Measurements from ENCODE around the gene VAV3.

Gene VAV3

GRCh38 chr1:107831921-107832320, 133.1 kb downstream of the VAV3 start:
- no peak for DNase-seq

- DNase-seq: no peak
These were observed 134.5 kb downstream of the VAV3 start for GRCh38 chr1:107830526-107830925.

GRCh38 chr1:107830075-107830474, 134.9 kb downstream of the VAV3 start:
- no peak for DNase-seq

DNA sequence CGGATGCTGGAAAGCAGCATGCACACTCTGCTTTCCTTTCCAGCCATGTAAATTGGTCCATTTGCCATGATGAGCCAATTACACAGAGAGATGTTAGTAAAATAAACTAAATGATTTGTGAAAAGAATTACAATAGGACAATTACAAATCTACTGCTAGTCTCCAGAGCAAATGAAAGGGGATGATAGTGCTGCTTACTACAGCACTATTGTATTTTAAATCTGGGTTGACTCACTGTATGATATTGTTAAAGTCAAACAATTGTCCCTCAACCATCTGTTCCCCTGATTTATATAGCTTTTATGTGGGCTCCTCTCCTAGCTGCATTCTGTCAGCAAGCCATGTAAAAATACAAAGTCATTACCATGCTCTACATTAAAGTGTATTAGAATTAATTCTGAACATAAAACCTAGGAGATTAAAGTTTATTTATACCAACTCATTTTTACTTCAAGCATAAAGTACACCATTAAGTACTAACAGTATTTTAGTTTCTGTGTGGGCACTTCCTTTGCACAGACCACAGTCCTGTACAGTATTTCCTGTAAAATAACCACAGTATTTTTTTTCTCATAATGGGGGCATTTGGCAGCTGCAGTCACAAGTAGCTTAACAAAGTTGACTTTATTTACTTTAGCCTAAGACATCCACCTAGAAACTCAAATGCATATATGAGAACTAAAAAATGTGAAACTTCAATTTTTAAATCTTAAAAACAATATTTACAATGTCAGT, 135.8 kb downstream of the VAV3 start:
- no peak for DNase-seq

DNA sequence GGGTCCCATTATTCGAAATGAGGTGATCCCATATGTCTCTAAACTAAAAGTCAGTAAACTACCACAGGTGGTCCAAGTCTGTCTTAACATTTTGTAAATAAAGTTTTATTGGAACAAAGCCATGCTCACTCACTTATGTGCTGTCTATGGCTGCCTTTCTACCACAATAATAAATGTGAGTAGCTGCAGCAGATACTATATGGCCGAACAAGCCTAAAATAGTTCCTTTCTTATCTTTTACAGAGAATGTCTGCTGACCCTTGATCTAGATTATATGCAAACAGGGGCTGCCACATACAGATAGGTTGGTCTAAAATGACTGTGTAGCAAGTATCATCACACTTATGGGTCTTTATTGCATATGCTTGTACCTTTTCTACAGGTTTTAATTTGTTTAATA, 140.0 kb downstream of the VAV3 start:
- DNase-seq: no peak

DNA sequence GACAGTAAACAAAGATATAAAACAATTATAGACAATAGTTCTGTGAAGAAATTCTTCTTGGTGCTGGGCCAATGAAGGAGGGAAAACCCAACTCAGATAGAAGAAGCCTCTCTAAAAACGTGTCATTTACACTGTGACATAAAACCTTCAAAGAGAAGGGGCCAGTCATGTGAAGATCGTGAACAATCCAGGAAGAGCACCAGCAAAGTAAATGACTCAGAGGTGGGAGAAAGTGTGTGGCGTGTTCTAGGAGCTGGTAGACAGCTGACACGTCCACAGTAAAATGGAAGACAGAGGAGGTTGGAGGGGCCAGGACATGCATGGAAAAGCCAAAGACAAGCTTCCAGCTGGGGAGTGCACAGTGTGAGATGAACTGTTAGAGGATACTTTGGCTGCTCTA, 143.6 kb downstream of the VAV3 start:
- no peak for DNase-seq

DNA sequence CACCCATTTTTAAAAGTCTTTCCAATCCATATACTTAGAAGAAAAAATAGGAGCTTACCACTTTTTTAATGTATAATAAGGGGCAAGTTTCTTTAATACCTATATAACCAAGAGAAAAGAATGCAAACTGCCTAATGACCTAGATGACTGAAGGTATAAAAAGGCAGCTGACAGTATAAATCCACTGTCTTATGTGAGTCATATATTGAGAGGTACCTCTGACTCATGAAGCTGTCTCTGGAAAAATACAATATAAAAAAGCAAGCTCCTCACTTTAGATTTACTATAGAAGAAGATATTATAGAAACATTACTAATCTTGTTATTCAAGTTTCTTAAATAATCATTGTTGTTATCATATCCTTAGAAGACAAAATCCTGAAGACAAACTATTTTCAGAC, 144.2 kb downstream of the VAV3 start:
- DNase-seq: no peak

DNA sequence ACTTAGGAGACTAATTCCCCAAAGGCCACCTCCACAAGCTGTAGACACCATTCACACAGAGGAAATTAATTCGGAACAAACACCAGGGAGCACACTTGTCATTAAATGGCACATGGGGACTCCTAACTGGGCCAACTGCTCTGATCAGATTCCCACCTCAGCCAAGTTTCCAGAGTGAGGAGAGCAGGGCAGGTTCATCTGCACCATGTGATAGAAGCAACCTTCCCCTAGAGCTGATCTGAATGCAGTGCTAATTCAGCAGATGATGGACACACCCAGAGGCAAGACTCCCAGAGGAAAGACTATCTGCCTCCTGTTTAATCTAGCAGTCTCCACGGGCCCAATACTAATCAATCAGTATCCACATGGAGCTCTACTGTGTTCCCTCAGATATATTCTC, 147.0 kb downstream of the VAV3 start:
- no peak for DNase-seq

DNA sequence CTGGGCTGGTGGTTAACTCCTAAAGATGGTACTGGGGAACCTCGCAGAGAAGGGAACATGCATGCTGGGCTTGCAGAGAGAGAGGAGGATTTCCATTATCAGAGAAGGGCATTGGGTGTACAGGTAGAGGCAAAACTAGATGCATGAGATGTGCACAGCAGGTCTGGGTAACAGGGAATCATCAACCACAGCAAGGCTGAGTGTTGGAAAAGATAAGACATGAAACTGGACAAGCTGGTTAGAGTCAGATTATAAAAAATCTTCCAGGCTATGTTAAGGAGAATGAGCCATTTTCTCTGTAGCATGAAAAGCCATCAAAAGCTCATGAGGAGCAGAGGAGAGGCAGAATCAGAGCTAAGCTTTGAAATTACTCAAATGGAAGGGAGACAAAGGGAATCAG, 147.8 kb downstream of the VAV3 start:
- no peak for DNase-seq

DNA sequence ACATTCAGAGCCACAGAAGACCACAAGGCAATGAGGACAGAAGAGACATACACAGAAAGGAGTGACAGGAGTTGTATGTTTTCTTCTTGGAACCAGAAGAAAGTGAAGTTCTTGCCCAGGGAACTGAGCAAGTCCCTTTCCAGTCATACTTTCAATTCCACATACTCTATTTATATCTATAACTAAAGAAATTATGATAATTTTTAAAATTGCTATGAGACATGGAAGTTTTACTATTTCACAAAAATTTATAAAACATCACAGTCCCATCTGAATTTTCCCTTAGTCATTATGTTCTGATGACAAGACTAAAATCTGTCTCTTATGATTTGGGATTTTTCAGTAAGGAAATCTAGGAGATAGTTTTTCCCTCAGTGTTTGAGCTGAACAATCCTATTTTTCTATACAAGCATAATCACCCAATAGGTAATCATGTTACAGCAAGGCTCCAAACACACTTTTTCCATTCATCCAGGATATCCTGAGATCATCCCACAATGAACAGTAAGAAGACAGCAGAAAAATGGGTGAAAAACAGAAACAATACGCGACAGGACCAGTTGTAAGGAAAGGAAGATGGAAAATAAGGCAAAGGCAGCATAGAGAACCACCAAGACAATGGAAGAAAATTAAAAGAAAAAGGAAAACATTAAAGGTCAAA, 154.6 kb downstream of the VAV3 start:
- DNase-seq: no peak

- no peak for DNase-seq
These were observed 157.1 kb downstream of the VAV3 start for GRCh38 chr1:107807855-107808254.

DNA sequence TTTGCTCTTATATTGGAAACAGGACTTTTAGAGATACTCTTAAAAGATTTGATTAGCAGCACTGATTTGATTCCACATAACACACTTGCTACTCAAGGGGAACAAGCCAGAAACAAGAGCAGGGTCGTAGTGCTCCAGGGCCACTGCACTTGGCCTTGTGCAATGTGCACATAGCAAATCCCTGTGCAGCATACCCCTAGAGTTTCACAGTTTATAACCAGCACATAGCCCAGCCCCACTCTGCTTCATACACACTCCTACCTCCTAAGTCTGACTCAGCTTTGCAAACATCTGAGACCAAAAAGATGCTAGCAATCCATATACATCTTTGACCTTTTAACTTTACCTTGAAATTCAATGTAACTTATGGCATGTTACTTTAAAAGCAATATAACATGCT, 157.6 kb downstream of the VAV3 start:
- no peak for DNase-seq

DNA sequence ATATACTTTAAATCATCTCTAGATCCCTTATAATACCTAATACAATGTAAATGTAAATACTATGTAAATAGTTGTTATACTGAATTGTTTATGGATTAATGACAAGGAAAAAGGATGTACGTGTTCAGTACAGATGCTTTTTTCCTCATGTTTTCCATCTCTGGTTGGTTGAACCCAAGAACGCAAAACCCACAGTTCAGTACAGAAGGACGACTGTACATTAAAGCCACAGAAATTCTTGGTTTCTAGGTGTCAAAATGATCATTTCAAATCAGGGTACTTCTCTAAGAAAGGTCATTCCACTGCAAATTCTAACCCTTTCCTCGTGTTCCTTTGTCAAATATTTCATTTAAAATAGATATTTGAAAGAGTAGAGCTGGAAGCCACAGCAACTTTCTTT, 158.1 kb downstream of the VAV3 start:
- no peak for DNase-seq

GRCh38 chr1:107804741-107805140, 160.2 kb downstream of the VAV3 start:
- DNase-seq: no peak

- no peak for DNase-seq
These were observed 160.8 kb downstream of the VAV3 start for GRCh38 chr1:107804134-107804533.

- no peak for DNase-seq
These were observed 161.4 kb downstream of the VAV3 start for GRCh38 chr1:107803579-107803978.

DNA sequence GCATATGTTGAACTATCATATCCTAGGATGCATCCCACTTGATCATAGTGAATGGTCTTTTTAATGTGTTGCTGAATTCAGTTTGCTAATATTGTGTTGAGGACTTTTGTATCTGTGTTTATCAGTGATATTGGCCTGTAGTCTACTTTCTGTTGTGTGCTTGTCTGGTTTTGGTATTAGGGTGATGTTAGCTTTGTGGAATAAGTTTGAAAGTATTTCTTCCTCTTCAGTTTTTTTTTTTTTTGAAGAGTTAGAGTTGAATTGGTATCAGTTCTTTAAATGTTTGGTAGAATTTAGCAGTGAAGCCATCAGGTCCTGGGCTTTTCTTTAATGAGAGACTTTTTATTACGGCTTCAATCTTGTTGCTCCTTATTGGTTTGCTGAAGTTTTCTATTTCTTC, 162.3 kb downstream of the VAV3 start:
- DNase-seq: no peak

DNA sequence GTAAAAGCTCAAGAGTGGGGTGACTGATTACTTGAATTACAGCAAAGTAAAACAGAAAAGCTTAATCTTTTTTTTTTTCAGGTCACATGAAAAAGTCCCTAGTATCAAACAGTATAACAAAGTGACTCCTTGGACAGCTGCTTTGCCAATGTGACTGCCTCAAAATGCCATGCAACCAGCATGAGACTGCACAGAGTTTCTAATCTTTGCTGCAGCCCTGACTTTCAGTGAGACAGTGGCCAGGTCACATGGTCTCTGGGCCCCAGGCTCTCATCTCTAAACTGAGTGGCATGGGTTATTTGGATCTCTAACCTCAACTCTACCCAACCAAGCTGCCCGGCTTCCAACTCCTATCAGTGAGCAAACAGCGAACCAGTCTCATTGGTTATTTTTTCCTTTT, 169.0 kb downstream of the VAV3 start:
- DNase-seq: no peak

- DNase-seq: no peak
These were observed 169.5 kb downstream of the VAV3 start for GRCh38 chr1:107795441-107795840.

GRCh38 chr1:107794571-107794970, 170.4 kb downstream of the VAV3 start:
- no peak for DNase-seq

DNA sequence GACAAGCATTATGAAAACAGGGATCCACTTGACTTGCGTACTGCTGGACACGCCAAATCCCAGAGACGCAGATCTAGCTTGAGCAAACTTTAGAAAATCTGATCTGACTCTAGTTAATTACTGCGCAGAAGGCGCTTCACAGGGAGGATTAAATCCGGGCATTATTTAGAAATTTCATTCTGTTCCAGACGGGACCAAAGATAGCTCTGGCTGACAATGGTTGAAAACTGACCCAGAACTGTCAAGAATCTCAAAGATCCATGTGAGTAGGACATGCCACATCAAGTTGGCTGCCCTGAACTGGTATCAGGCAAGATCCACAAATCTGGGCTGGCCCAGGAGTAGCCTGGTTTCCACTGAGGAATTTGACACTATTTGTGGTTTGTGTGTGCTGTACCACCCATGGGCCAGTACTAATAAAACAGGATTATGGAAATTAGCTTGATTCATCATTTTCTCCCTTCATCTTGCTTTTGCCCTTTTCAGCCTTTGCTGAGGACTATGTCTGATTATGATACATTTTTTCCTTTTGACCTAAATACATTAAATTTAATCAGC, 171.0 kb downstream of the VAV3 start:
- no peak for DNase-seq

DNA sequence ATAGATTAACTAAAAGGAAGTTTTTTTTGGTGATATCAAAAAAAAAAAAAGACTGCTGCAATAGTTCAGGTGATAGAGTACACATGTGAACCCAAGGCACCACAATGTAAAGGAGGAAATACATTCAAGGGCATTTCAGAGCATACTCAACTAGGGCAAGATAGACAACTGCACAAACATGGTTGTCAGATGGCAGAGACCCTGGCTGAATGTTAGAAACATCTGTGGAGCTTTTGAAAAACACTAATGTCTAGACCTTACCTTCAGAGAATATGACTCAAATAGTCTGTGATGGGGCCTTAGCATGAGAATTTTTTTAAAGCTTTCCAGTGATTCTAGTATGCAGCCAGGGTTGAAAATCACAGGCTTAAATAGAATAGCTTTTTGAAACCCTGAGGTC, 173.6 kb downstream of the VAV3 start:
- DNase-seq: no peak

DNA sequence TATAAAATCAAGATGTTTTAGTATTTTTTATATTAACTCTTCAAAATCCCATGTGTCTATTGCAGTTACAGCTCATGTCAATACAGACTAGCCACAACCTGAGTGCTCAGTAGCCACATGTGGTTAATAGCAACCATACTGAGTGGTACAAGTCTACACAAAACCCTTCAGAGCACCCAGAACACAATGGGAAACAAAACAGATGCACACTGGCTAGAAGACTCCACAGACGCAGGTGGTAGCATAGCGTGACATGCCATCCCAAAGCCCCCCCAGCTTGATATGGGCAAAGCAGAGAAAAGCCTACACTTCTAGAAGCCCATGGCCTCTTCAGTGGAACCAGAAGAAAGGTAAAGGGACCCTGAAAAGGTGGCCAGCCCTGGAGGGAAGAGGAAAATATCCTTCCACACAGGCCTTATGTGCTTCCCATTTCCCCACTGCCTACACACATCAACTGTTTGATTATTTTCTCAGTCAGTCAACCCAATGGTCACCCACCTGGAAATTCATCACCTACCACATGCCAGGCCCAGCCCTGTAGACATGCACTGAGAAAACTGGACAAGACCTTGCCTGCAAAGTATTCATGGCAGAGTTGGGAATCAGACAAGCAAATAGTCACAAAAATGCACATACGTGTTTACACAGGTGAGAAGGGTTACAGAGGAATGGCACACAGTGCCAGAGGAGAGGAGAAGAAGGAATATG, 175.0 kb downstream of the VAV3 start:
- no peak for DNase-seq
